ENCODE measurements around the gene PPP6R1.

DNA sequence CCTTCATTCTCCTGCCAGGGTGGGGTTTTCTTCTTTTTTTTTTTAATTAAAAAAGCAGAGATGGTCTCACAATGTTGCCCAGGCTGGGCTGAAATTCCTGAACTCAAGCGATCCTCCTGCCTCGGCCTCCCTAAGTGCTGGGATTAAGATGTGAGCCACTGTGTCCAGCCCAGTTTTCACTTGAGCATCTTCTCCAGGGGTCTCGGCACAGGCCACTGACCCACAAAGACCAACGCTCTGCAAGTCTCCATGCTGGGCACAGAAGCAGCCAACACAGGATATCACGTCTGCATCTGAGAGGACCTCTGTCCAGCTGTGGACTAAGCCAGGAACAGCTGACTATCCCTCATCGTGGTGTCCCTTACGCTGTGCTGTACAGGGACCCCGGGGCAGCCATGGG, 20.8 kb downstream of the PPP6R1 start:
- TF ChIP-seq, protein P1, sequence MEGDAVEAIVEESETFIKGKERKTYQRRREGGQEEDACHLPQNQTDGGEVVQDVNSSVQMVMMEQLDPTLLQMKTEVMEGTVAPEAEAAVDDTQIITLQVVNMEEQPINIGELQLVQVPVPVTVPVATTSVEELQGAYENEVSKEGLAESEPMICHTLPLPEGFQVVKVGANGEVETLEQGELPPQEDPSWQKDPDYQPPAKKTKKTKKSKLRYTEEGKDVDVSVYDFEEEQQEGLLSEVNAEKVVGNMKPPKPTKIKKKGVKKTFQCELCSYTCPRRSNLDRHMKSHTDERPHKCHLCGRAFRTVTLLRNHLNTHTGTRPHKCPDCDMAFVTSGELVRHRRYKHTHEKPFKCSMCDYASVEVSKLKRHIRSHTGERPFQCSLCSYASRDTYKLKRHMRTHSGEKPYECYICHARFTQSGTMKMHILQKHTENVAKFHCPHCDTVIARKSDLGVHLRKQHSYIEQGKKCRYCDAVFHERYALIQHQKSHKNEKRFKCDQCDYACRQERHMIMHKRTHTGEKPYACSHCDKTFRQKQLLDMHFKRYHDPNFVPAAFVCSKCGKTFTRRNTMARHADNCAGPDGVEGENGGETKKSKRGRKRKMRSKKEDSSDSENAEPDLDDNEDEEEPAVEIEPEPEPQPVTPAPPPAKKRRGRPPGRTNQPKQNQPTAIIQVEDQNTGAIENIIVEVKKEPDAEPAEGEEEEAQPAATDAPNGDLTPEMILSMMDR (IDR thresholded peaks at IDR 0.05) = no peak
- TF ChIP-seq POLR2A (IDR thresholded peaks at IDR 0.05) = no peak

Measured in vagina (tissue), 2 donors.